Immature natural killer cell (primary cell): Measurements from ENCODE around the gene RELL2. TPM values are rescaled to one million over a fixed set of nuclear protein-coding genes. Genes with fewer than 3 reads are reported as not detected.
A peak's percentile ranks its signal among the peaks of the same experiment; 100 is the strongest.

Experiments
- DNase-seq, 3 donors: peaks; one replicate each; pipeline ENCODE4 v3.0.0; 2022; ENCODE audit warnings: mixed read lengths in 1 of 3
- H3K27ac Mint-ChIP-seq, 6 donors: one replicate each; pipeline ENCODE4 v1.8.0; 2020; ENCODE audit warnings: mixed read lengths in 6 of 6, mild to moderate bottlenecking in 5 of 6, inconsistent platforms in 4 of 6, moderate library complexity in 3 of 6
- H3K27me3 Mint-ChIP-seq, 3 donors: one replicate each; pipeline ENCODE4 v1.8.0; 2020 to 2021; ENCODE audit warnings: low read depth in 3 of 3, mild to moderate bottlenecking in 3 of 3, mixed read lengths in 3 of 3, moderate library complexity in 3 of 3, inconsistent platforms in 1 of 3
- H3K36me3 Mint-ChIP-seq, 3 donors: one replicate each; pipeline ENCODE4 v1.8.0; 2020; ENCODE audit warnings: mixed read lengths in 3 of 3, inconsistent platforms in 2 of 3, mild to moderate bottlenecking in 2 of 3
- H3K4me1 Mint-ChIP-seq, 2 donors: one replicate each; pipeline ENCODE4 v1.8.0; 2020; ENCODE audit warnings: inconsistent platforms in 2 of 2, mild to moderate bottlenecking in 2 of 2, mixed read lengths in 2 of 2, moderate library complexity in 1 of 2
- H3K4me3 Mint-ChIP-seq, 5 donors: one replicate each; pipeline ENCODE4 v1.8.0; 2020; ENCODE audit warnings: mild to moderate bottlenecking in 5 of 5, mixed read lengths in 5 of 5, inconsistent platforms in 3 of 5, moderate library complexity in 3 of 5
- H3K9me3 Mint-ChIP-seq, 6 donors: one replicate each; pipeline ENCODE4 v1.8.0; 2020; ENCODE audit warnings: mild to moderate bottlenecking in 6 of 6, mixed read lengths in 6 of 6, inconsistent platforms in 4 of 6, moderate library complexity in 3 of 6
- polyA plus RNA-seq, 3 donors: library from polyadenylated mRNA; unstranded; fragments of 300-500 nt; fragmentation: Illumina TruSeq; gene quantifications; one replicate each; pipeline ENCODE4 v1.2.3, GENCODE V29; 2021

Gene RELL2
- polyA plus RNA-seq, 3 donors from 2014 or later: 1.0 to 3.1 (median 1.5) TPM

DNA sequence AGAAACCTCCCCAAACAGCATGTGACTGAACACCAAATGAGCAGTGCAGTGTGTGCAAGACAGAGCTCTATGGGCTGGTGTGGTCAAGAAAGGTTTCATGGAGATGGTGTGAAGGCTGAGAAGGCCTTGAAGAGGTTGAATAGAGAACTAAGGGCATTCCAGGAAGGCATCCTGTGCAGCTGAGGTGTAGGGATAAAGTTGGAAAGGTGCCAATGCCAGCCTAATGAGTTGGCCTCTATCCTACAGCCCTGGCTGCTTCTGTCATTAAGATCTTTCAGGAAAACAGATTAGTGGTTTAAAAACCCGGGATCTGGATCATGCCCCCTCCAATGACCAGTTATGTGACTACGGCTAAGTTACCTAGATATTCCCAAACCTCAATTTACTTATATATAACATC is 4.1 kb upstream of the RELL2 start:
- Mint-ChIP-seq H3K4me1 (peaks cover 18 to 26% of the 10 kb centered on the region in 2 donors), H3K27ac (no peak overlapping the region), H3K4me3 (no peak overlapping the region), H3K36me3 (peaks cover 16 to 21% (median 21%) of the 10 kb centered on the region in 3 donors), H3K9me3 (no peaks in the 10 kb centered on the region), H3K27me3 (peaks cover 0 to 6% (median 5%) of the 10 kb centered on the region in 3 donors)
- no peak for DNase-seq

DNA sequence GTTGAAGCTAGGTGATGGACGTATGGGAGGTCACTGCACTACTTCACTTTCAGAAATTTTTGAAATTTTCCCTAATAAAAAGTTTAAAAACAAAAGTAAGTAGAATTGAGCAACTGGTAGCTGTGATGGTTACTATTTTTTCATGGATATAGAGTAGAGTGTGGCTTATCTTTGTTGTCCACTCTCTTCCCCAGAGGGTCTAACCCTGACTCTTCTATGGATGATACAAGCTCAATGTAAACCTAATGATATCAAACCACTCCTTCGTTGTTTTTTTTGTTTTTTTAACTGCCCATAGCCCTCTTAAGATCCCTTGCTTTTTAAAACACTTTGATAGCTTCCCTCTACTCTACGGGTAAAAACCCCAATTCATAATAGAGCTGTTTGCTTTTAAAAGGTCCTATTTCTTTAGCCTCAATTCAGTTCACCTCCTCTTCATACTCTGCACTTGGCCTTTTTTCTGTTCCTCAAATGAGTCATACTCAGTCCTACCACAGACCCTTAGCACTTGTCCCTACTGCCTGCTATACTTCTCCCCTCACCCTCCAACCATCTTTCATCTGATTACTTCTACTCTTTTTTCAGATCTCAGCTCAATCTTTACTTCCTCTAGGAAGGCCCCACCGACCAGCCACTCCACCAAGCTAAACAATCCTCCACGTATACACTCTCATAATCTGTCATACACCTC is 2.8 kb upstream of the RELL2 start:
- DNase-seq: no peak
- Mint-ChIP-seq H3K9me3 (no peaks in the 10 kb centered on the region), H3K36me3 (peaks cover 10 to 14% (median 11%) of the 10 kb centered on the region in 3 donors), H3K4me3 (no peak overlapping the region), H3K27me3 (peaks cover 0 to 14% (median 5%) of the 10 kb centered on the region in 3 donors), H3K4me1 (peaks cover 27 to 36% of the 10 kb centered on the region in 2 donors), H3K27ac (peak overlapping the region in 5 of 6 donors; percentile 4 to 55 (median 17))

DNA sequence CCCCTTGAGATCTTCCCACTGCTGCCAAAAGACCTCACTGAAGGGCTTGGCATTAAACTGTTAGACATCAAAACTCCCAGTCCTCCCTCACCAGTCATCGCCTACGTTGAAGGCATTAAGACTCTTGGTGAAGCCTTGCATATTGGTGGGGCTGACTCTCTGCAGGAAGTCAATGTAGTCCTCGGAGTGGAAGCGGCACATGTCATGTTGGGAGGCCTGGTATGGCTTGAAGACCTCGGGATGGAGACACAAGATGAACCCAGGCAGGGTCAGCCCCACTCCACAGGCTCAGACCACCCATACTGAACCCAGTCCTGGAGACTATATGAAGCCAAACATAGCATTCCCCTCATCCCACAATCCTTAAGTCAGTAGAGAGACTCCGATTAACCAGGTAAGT is 2.1 kb upstream of the RELL2 start:
- peaks cover 0 to 14% (median 5%) of the 10 kb centered on the region in 3 donors for H3K27me3 Mint-ChIP-seq
- peaks cover 27 to 36% of the 10 kb centered on the region in 2 donors for H3K4me1 Mint-ChIP-seq
- H3K9me3 Mint-ChIP-seq: no peaks in the 10 kb centered on the region
- H3K36me3 Mint-ChIP-seq: peaks cover 6 to 11% (median 9%) of the 10 kb centered on the region in 3 donors
- DNase-seq: no peak
- H3K27ac Mint-ChIP-seq: peak overlapping the region in 3 of 6 donors; percentile 19 to 44 (median 41)
- peak overlapping the region; percentile 23 to 94 (median 92) for H3K4me3 Mint-ChIP-seq

DNA sequence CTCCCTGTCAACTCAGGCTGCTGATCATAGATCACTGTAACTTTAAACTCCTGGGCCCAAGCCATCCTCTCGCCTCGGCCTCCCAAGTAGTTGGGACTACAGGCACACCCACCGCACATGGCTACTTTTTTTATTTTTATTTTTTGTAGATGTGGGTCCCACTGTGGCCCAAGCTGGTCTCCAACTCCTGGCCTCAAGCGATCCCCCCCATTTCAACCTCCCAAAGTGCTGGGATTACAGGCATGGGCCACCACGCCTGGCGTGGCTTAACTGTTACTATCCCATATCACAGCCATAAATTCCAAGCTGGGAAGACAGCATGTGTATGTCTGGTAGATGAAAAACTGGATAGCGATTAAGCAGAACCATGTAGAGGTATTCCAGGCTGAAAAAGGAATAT is 1.2 kb upstream of the RELL2 start:
- Mint-ChIP-seq H3K27me3 (peaks cover 0 to 14% (median 5%) of the 10 kb centered on the region in 3 donors), H3K4me3 (peak overlapping the region; percentile 90 to 94 (median 92)), H3K9me3 (no peaks in the 10 kb centered on the region), H3K36me3 (peaks cover 3 to 9% (median 5%) of the 10 kb centered on the region in 3 donors), H3K27ac (peak overlapping the region; percentile 59 to 94 (median 80)), H3K4me1 (peaks cover 27 to 36% of the 10 kb centered on the region in 2 donors)
- DNase-seq: no peak

DNA sequence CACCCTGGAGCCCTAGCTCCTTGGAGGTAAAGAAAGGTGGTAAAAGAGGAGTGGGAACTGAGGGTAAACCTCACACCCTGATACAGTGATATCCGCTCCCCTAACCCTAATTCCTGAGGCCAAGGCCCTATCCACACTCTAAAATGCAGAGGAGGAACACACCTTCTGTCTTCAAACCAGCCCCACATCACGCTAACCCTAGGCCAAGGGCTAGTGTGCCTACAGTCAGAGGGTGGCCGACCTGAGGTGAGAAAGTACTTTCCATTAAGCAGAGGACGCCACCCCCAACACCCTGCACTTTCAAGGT is 738 bp upstream of the RELL2 start:
- H3K36me3 Mint-ChIP-seq: peaks cover 3 to 11% (median 5%) of the 10 kb centered on the region in 3 donors
- peak overlapping the region; percentile 90 to 94 (median 92) for H3K4me3 Mint-ChIP-seq
- peaks cover 0 to 14% (median 5%) of the 10 kb centered on the region in 3 donors for H3K27me3 Mint-ChIP-seq
- DNase-seq: no peak
- peaks cover 27 to 36% of the 10 kb centered on the region in 2 donors for H3K4me1 Mint-ChIP-seq
- H3K27ac Mint-ChIP-seq: peak overlapping the region; percentile 75 to 94 (median 86)
- no peaks in the 10 kb centered on the region for H3K9me3 Mint-ChIP-seq

DNA sequence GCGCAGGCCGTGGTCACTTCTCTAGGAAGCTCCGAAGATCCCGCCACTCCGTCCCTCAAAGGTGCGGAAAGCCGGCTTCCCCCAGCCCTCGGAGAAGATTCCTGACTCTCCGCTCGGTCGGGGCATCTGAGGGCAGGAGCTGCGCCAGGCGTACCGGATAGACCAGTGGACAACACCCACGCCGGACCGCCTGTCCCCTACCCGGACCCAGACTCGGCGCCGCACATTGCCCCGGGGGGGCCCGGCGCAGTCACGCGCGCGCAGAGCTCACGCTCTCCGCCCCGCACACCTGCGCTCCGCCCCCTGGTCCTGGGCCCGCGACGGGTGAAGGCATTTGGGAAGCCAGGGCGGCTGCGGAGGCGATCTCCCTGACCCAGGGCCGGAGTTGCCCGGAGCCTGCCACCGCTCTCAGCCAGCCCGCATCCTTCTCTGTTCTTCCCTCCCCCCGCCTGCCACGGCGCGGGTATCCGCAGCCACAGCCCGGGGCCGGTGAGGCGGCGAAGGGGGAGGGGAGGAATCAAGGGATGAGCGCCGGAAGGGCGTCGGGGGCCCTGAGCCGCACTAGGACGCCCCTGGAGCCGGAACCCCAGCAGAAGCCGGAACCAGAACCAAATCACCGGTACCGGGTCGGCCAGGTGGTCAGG is 448 bp downstream of the RELL2 start:
- peaks cover 27 to 36% of the 10 kb centered on the region in 2 donors for H3K4me1 Mint-ChIP-seq
- H3K27me3 Mint-ChIP-seq: peaks cover 0 to 14% (median 5%) of the 10 kb centered on the region in 3 donors
- peak overlapping the region in 3 of 6 donors; percentile 49 to 72 (median 67) for H3K27ac Mint-ChIP-seq
- DNase-seq: peak in 2 of 3 donors; percentile 20 to 26
- peaks cover 5 to 10% (median 6%) of the 10 kb centered on the region in 3 donors for H3K36me3 Mint-ChIP-seq
- peak overlapping the region; percentile 84 to 94 (median 92) for H3K4me3 Mint-ChIP-seq
- no peaks in the 10 kb centered on the region for H3K9me3 Mint-ChIP-seq

DNA sequence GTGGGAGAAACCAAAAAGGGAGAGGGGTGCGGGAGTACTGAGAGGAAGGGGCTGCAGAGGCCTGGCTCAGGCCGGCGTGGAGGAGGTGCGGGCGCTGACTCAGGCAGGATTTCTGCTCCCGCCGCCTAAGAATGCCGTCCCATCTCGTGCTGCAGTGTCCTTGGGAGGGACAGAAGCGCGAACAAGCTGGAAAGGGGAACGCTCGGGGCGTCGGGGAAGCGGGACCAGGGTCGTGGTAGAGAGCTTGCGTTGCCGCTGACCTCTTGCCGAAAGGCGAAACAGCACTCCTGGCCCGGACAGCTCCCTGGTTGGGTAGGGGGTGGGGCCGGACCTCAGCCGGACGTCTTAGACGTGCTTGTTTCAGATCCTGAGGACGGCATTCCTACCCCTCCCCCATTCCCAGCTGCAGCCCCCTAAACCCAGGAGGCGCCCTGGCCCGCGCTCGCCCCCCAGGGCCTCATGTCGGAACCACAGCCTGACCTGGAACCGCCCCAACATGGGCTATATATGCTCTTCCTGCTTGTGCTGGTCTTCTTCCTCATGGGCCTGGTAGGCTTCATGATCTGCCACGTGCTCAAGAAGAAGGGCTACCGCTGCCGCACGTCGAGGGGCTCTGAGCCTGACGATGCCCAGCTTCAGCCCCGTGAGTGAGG is 1.1 kb downstream of the RELL2 start:
- Mint-ChIP-seq H3K36me3 (peaks cover 5 to 10% (median 6%) of the 10 kb centered on the region in 3 donors), H3K4me3 (peak overlapping the region; percentile 81 to 94 (median 84)), H3K27ac (peak overlapping the region; percentile 30 to 75 (median 68)), H3K9me3 (no peaks in the 10 kb centered on the region), H3K27me3 (peaks cover 0 to 14% (median 5%) of the 10 kb centered on the region in 3 donors), H3K4me1 (peaks cover 27 to 36% of the 10 kb centered on the region in 2 donors)
- peak; percentile 50 to 63 (median 51) for DNase-seq

DNA sequence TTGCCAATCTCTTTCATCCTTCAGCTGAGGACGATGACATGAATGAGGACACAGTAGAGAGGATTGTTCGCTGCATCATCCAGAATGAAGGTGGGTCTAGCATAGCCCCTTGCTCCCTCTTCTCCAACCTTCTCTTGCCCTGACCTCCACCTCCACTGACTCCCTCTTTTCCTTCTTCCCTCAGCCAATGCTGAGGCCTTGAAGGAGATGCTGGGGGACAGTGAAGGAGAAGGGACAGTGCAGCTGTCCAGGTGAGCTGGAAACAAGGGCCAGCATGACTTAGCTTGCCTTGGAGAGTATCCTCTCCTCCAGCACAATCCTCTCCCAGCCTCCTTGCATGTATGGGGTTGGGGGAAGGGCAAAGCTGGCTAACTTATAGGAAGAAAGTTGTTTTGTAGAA is 2.0 kb downstream of the RELL2 start:
- DNase-seq: no peak
- H3K4me3 Mint-ChIP-seq: peak overlapping the region; percentile 27 to 94 (median 84)
- H3K27me3 Mint-ChIP-seq: peaks cover 0 to 14% (median 5%) of the 10 kb centered on the region in 3 donors
- H3K4me1 Mint-ChIP-seq: peaks cover 27 to 36% of the 10 kb centered on the region in 2 donors
- H3K36me3 Mint-ChIP-seq: peaks cover 5 to 10% (median 6%) of the 10 kb centered on the region in 3 donors
- H3K9me3 Mint-ChIP-seq: no peaks in the 10 kb centered on the region
- peak overlapping the region in 3 of 6 donors; percentile 34 to 75 (median 72) for H3K27ac Mint-ChIP-seq

DNA sequence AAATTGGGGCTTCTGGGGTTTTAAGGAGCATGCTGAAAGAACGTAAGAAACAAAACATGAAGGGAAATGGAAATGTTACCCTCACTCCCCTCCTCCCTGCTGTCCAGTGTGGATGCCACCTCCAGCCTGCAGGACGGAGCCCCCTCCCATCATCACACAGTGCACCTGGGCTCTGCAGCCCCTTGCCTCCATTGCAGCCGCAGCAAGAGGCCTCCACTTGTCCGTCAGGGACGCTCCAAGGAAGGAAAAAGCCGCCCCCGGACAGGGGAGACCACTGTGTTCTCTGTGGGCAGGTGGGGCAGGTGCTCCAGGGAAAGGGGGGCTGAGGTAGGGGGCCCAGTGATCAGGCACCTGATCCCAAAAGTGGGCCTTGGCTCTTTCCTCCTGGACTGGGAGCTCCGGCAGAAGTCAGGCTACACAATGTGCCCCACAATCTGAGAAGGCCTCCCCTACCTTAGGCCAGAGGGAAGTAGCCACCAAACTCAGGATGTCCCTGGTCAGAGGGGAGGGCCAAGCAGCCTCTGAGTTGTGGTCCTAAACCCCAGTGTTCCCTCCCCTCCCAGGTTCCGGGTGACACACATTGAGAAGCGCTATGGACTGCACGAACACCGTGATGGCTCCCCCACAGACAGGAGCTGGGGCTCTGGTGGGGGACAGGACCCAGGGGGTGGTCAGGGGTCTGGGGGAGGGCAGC is 2.7 kb downstream of the RELL2 start:
- no peak for DNase-seq
- Mint-ChIP-seq H3K27me3 (peaks cover 0 to 14% (median 5%) of the 10 kb centered on the region in 3 donors), H3K27ac (no peak overlapping the region), H3K36me3 (peaks cover 0 to 4% (median 3%) of the 10 kb centered on the region in 3 donors), H3K4me1 (peaks cover 25 to 29% of the 10 kb centered on the region in 2 donors), H3K9me3 (no peaks in the 10 kb centered on the region), H3K4me3 (no peak overlapping the region)

DNA sequence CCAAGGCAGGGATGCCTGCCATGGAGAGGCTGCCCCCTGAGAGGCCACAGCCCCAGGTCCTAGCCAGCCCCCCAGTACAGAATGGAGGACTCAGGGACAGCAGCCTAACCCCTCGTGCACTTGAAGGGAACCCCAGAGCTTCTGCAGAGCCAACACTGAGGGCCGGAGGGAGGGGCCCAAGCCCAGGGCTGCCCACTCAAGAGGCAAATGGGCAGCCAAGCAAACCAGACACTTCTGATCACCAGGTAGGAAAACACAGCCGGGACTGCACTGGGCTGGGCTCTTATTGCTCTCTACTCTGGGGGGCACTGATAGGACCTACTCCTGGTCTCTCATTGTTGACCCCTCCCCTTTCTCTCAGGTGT is 3.2 kb downstream of the RELL2 start:
- peaks cover 22 to 24% of the 10 kb centered on the region in 2 donors for H3K4me1 Mint-ChIP-seq
- peaks cover 3 to 6% (median 4%) of the 10 kb centered on the region in 3 donors for H3K36me3 Mint-ChIP-seq
- no peak overlapping the region for H3K27ac Mint-ChIP-seq
- DNase-seq: no peak
- no peaks in the 10 kb centered on the region for H3K9me3 Mint-ChIP-seq
- H3K27me3 Mint-ChIP-seq: peaks cover 0 to 14% (median 5%) of the 10 kb centered on the region in 3 donors
- no peak overlapping the region for H3K4me3 Mint-ChIP-seq

DNA sequence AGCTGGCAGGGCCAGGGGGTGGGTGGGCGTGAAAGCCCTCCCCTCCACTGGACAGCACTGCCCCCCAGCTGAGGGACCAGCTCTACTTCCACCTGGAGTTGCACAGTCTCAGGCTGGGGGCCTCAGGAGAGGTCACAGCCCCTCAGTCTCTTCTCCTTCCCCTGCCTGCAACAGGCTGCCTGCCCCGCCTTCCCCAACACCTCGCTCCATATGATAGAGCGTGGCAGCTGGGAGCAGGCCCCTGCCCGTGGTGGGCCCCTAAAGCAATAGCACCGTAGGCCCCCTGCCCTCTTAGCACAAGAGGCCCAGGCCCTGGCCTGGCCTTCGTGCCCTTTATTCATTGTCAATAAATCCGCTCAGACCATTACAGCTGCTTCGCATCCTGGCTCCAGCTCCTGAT is 3.9 kb downstream of the RELL2 start:
- H3K4me3 Mint-ChIP-seq: no peak overlapping the region
- peaks cover 0 to 14% (median 5%) of the 10 kb centered on the region in 3 donors for H3K27me3 Mint-ChIP-seq
- no peaks in the 10 kb centered on the region for H3K9me3 Mint-ChIP-seq
- DNase-seq: no peak
- peak overlapping the region in 4 of 6 donors; percentile 17 to 61 (median 43) for H3K27ac Mint-ChIP-seq
- H3K36me3 Mint-ChIP-seq: peaks cover 4 to 8% (median 5%) of the 10 kb centered on the region in 3 donors
- peaks cover 15 to 17% of the 10 kb centered on the region in 2 donors for H3K4me1 Mint-ChIP-seq

DNA sequence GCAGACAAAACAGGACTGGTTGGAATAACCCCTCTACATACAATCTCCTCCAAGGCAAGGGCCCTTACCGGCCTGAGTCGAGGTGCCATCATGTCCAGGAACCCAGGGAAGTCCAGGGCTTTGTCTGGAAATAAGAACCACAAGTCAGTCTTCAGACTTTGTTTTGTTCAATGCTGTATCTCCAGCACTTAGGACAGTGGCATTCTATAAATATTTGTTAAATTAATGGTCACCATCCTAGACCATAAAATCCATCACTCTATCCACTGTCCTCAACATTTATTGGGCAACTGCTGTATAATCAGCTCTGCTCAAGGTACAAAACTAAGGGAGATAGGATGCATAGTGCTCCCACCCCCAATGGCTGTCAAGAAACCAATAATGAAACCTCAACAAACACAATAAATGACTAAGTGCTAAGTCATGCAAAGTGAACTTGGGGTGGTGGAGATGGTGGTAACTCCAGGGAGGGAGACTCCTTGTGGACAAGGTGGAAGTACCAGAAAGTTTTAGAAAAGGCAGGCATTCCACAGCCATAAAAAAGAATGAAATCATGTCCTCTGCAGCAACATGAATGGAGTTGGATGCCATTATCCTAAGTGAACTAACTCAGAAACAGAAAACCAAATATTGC is 5.0 kb downstream of the RELL2 start:
- DNase-seq: no peak
- Mint-ChIP-seq H3K4me3 (no peak overlapping the region), H3K36me3 (peaks cover 8 to 16% (median 8%) of the 10 kb centered on the region in 3 donors), H3K27me3 (peaks cover 0 to 9% (median 0%) of the 10 kb centered on the region in 3 donors), H3K27ac (peak overlapping the region in 3 of 6 donors; percentile 4 to 60 (median 28)), H3K4me1 (peaks cover 10% of the 10 kb centered on the region in 2 donors), H3K9me3 (no peaks in the 10 kb centered on the region)

DNA sequence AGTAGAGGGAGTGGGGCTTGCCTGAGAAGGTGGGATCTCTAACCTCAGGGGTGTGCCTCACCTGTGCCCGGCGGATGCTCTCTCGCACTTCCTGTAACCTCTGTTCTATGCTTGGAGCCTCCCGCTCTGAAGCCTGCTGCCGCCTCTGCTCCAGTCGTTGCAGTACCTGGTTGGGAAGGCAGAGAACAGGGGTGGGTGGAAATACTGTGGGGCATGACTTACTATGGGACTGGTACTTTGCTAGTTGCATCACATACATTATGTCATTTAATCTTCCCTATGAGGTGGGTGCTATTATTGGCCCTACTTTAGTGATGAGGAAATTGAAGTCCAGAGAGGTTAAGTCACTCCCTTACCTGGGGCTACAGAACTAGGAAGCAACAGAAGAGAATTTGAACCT is 9.2 kb downstream of the RELL2 start:
- Mint-ChIP-seq H3K4me1 (peaks cover 22 to 28% of the 10 kb centered on the region in 2 donors), H3K27me3 (no peaks in the 10 kb centered on the region), H3K36me3 (peaks cover 8 to 22% (median 15%) of the 10 kb centered on the region in 3 donors), H3K4me3 (no peak overlapping the region), H3K9me3 (no peaks in the 10 kb centered on the region), H3K27ac (no peak overlapping the region)
- DNase-seq: no peak
